Left colon (tissue), 2 donors: ENCODE results near the gene DNM1. TPM values are rescaled to one million over a fixed set of nuclear protein-coding genes. Genes with fewer than 3 reads are reported as not detected.

ENCODE experiments used
- ATAC-seq: fragments of 200-7000 bp; cut with Tn5 transposase; one replicate; pipeline ENCODE4 v1.9.1; 2020; ENCODE audit warnings: mild to moderate bottlenecking, moderate library complexity
- DNase-seq, 2 donors: peaks; one replicate each; pipeline ENCODE4 v3.0.0-alpha.2; 2020
- intact Hi-C, 2 donors: fragments of 100-400 bp; cut with DNase I in 1 of 2; cut with micrococcal nuclease in 1 of 2; formaldehyde crosslinking; loops; one replicate each; pipeline versions ENCODE4 v1.11.2 to v1.14.0; 2022; cut with DNase I, micrococcal nuclease
- long read RNA-seq: library from polyadenylated mRNA; unstranded; transcript quantifications from one replicate; pipeline ENCODE4 v2.0.0, GENCODE V29; 2021
- total RNA-seq, 2 donors: library from RNA; stranded (reverse); fragmentation: NEBNext Ultra II Directional; extraction: Animal tissue kit (Norgen Biotek cat#: 25700); gene quantifications; one replicate each; pipeline ENCODE4 v1.2.1, GENCODE V29; 2021
- donor health status: DM: no; HTN: no; CAD: no.
- donor health status: DM: yes; HTN: yes; CAD: no.

DNM1 gene
- 1 to 10 TPM; 3.8 to 7.8 TPM for total RNA-seq
- long read RNA-seq: 0 reads

GRCh38 chr9:128203024-128203706, at the start of gene DNM1:
TSS of gene DNM1 (plus strand) at chr9:128203379. CDS start at chr9:128203471, 92 bp downstream.
- DNase-seq (peak in 1 of 2 donors; percentile 63), ATAC-seq (peak; percentile 85)
- intact Hi-C loops: no loop called here

GRCh38 chr9:128153947-128154695, 49.1 kb upstream of the DNM1 start:
- ATAC-seq (no peak), DNase-seq (peak in 1 of 2 donors; percentile 25)
- intact Hi-C loops: no loop called here

- intact Hi-C loops: no loop called here
- ATAC-seq (no peak), DNase-seq (peak in 1 of 2 donors; percentile 14)
Observed at GRCh38 chr9:128155736-128156500, 47.3 kb upstream of the DNM1 start.

- ATAC-seq (peak; percentile 29), DNase-seq (peak in 1 of 2 donors; percentile 49)
- intact Hi-C loops: no loop called here
Observed at GRCh38 chr9:128159522-128159783, 43.7 kb upstream of the DNM1 start.

- intact Hi-C loops: no loop called here
- DNase-seq (peak; percentile 94 to 97), ATAC-seq (peak; percentile 93)
Observed at GRCh38 chr9:128159784-128160602, 43.2 kb upstream of the DNM1 start, which contains the start of gene BBLN. TSS of gene BBLN (plus strand) at chr9:128160265. CDS start at chr9:128160408, 143 bp downstream.

- DNase-seq (peak in 1 of 2 donors; percentile 37), ATAC-seq (peak; percentile 4)
- intact Hi-C loops: no loop called here
Observed at GRCh38 chr9:128160603-128160987, 42.6 kb upstream of the DNM1 start.

GRCh38 chr9:128161215-128161902, 41.8 kb upstream of the DNM1 start:
- DNase-seq (no peak), ATAC-seq (no peak)
- intact Hi-C loops: no loop called here

GRCh38 chr9:128162215-128163026, 40.8 kb upstream of the DNM1 start:
- DNase-seq (no peak), ATAC-seq (no peak)
- intact Hi-C loops: no loop called here

GRCh38 chr9:128163027-128163515, 40.1 kb upstream of the DNM1 start:
- ATAC-seq: no peak
- intact Hi-C loops: no loop called here
- no peak for DNase-seq

GRCh38 chr9:128163523-128164306, 39.5 kb upstream of the DNM1 start:
- ATAC-seq (no peak), DNase-seq (no peak)
- intact Hi-C loops: no loop called here

GRCh38 chr9:128164307-128164885, 38.8 kb upstream of the DNM1 start:
- intact Hi-C loops: no loop called here
- DNase-seq: no peak
- ATAC-seq: no peak

- intact Hi-C loops: no loop called here
- no peak for DNase-seq
- ATAC-seq: no peak
Observed at GRCh38 chr9:128166169-128166568, 37.0 kb upstream of the DNM1 start.

GRCh38 chr9:128167209-128167608, 36.0 kb upstream of the DNM1 start:
- ATAC-seq: no peak
- intact Hi-C loops: no loop called here
- DNase-seq: no peak

GRCh38 chr9:128168731-128169308, 34.4 kb upstream of the DNM1 start:
- intact Hi-C loops: no loop called here
- DNase-seq: no peak
- no peak for ATAC-seq

- no peak for DNase-seq
- intact Hi-C loops: no loop called here
- no peak for ATAC-seq
Observed at GRCh38 chr9:128169492-128169891, 33.7 kb upstream of the DNM1 start.

- no peak for DNase-seq
- ATAC-seq: no peak
- intact Hi-C loops: no loop called here
Observed at GRCh38 chr9:128169925-128170324, 33.3 kb upstream of the DNM1 start.
